OCI-LY3 (cell line): Measurements from ENCODE around the gene FXYD7.

Experiments
- EZH2phosphoT487 ChIP-seq: fragments of 200-600 bp; shearing (Covaris generic); IDR thresholded peaks from 2 replicates; pipeline ENCODE4 v1.6.1; 2018; ENCODE audit warnings: antibody characterized with exemption, mixed run types, low read depth
- TF ChIP-seq, protein P1 (sequence below): fragments of 200-600, 300-600 bp; sonication (generic); IDR thresholded peaks from 2 replicates; pipeline ENCODE4 v1.5.1; 2014; ENCODE audit warnings: antibody characterized with exemption, low read length, low read depth

DNA sequence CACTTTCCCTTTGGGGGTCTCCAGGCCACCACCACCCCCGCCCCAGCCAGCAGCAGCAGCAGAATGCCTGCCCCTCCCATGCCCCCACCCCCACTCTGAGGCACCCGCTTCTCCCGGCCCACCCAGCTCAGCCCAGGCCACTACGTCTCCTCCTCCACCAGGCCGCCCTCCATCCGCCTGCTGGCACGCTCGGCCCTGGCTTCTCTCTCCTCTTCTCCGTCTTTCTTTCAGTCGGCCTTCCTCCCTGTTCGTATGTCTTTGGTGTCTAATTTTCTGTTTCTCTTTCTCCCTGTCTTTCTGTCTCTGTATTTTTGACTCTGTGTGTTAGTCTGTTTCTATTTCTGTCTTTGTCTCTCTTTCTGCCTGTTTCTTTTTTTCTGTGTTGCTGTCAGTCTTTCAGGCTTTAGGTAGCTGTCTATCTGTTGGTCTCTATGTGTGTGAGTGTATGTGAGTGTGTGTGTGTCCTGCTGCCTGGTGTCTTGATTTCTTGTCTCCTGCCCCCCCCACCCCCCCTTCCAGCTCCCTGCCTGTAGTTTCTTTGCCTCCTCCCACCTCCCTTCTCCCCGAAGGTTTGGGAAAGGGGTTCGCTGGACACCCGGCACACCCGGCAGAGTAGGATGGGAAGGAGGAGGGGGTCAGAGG lies 8.3 kb upstream of the FXYD7 start, which contains the start of gene LGI4:
- TF ChIP-seq, protein P1, sequence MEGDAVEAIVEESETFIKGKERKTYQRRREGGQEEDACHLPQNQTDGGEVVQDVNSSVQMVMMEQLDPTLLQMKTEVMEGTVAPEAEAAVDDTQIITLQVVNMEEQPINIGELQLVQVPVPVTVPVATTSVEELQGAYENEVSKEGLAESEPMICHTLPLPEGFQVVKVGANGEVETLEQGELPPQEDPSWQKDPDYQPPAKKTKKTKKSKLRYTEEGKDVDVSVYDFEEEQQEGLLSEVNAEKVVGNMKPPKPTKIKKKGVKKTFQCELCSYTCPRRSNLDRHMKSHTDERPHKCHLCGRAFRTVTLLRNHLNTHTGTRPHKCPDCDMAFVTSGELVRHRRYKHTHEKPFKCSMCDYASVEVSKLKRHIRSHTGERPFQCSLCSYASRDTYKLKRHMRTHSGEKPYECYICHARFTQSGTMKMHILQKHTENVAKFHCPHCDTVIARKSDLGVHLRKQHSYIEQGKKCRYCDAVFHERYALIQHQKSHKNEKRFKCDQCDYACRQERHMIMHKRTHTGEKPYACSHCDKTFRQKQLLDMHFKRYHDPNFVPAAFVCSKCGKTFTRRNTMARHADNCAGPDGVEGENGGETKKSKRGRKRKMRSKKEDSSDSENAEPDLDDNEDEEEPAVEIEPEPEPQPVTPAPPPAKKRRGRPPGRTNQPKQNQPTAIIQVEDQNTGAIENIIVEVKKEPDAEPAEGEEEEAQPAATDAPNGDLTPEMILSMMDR = no peak
- no peak for TF ChIP-seq EZH2phosphoT487
